GM19239 (cell line): ENCODE data around the gene TNS3.
"Not testable (repeated sequence)": the region's sequence is repeated elsewhere in the genome, so short reads cannot be mapped to it uniquely, and the experiment has no call there.

Source experiments
- DNase-seq: peaks from one replicate; pipeline ENCODE4 v3.0.0; 2011; ENCODE audit warnings: low spot score; ENCODE audit not compliant: insufficient read length
- FAIRE-seq: peaks from 2 replicates; lab custom pipeline; 2011; peaks lifted over from hg19 to GRCh38; lab: Jason Lieb, UNC

TNS3 gene

DNA sequence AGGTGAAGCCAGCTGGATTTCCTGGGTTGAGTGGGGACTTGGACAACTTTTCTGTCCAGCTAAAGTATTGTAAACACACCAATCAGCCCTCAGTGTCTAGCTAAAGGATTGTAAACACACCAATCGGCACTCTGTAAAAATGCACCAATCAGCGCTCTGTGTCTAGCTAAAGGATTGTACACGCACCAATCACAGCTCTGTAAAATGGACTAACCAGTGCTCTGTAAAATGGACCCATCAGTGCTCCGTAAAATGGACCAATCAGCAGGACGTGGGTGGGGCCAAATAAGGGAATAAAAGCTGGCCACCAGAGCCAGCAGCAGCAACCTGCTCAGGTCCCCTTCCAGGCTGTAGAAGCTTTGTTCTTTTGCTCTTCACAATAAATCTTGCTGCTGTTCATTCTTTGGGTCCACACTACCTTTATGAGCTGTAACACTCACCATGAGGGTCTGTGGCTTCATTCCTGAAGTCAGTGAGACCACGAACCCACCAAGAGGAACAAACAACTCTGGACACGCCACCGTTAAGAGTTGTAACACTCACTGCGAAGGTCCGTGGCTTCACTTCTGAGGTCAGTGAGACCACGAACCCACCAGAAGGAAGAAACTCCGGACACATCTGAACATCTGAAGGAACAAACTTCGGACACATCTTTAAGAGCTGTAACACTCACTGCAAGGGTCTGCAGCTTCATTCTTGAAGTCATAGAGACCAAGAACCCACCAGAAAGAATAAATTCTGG is 21.8 kb upstream of the TNS3 start:
- DNase-seq, FAIRE-seq: not testable (repeated sequence)

DNA sequence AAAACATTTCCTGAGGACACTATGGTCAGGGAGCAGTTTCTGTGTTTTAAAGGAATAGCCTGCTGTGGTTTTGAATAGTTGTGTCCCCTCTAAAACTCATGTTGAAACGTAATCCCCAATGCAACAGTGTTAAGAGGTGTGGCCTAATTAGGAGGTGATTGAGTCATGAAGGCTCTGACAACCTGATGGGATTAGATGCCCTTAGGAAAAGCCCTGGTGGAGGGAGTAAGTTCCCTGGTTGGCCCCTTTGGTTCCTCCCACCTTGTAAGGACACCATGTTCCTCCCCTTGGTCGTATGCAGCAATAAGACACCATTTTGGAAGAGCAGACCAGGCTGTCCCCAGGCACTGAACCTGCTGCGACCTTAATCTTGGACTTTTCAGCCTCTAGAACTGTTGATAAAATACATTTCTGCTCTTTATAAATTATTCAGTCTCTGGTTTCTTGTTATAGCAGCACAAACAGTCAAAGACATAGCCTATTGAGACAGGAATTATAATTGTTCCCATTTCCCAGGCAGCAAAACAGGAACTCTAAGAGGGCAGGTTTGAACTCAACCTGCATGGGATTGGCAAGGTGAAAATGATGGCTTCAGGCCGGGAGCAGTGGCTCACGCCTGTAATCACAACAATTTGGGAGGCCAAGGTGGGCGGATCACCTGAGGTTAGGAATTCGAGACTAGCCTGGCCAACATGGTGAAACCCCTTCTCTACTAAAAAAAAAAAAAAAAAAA is 20.5 kb upstream of the TNS3 start:
- DNase-seq (no peak), FAIRE-seq (no peak)

GRCh38 chr7:47601881-47602249 is 20.0 kb upstream of the TNS3 start:
- no peak for FAIRE-seq
- DNase-seq = no peak

GRCh38 chr7:47601119-47601880 is 19.4 kb upstream of the TNS3 start:
- no peak for DNase-seq
- no peak for FAIRE-seq

- FAIRE-seq = no peak
- no peak for DNase-seq
These were observed 18.5 kb upstream of the TNS3 start for GRCh38 chr7:47600199-47601118.

DNA sequence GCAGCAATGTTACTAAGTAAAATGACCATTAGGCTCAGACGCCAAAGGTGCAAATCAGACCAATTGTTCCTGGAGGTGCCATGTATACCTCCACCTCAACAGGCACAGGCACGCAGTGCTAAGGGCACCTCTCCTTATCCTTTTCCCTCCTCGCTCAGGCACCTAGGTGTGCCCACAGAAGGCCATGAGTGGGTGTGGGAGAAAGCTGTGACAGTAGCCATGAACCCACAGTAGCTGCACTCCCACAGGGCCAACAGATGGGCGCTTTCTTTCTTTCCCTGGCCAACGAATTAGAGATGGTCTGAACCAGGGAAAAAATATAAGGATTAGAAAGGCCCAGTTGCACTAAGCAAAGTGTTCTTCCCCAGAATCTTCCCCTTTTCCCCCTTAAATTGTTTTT is 15.5 kb upstream of the TNS3 start:
- FAIRE-seq (no peak), DNase-seq (no peak)

- DNase-seq (no peak), FAIRE-seq (no peak)
These were observed 14.7 kb upstream of the TNS3 start for GRCh38 chr7:47596502-47597202.

- no peak for FAIRE-seq
- no peak for DNase-seq
These were observed 12.5 kb upstream of the TNS3 start for GRCh38 chr7:47594406-47594805.

GRCh38 chr7:47591655-47592572 is 10.0 kb upstream of the TNS3 start:
- FAIRE-seq = no peak

GRCh38 chr7:47591089-47591654 is 9.3 kb upstream of the TNS3 start:
- FAIRE-seq = no peak
- no peak for DNase-seq

More at GRCh38 chr7:47591655-47592572, 10.0 kb upstream of the TNS3 start:
- no peak for DNase-seq

GRCh38 chr7:47590215-47590614 is 8.3 kb upstream of the TNS3 start:
- not testable (repeated sequence) for FAIRE-seq

DNA sequence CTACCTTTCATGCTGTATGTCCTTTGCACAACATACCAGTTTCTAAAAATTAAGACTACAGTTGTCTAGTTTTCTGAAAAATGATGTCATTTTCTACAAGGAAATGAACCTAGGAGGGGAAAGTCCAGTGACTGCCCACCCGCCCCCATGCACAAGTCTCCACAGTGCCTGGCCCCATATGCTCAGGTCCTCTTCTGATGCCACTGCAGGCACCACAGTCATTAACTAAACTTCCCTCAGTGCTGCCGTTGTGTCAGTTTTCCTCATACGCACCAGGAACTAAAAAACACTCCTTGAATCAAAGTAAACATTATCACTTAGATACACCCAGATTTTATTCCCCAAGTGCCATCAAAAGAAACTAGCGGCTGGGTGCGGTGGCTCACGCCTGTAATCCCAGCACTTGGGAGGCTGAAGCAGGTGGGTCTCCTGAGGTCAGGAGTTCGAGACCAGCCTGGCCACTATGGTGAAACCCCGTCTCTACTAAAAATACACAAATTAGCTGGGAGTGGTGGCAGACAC is 6.9 kb upstream of the TNS3 start:
- no peak for DNase-seq
- FAIRE-seq = no peak

More at GRCh38 chr7:47590215-47590614, 8.3 kb upstream of the TNS3 start:
- DNase-seq = not testable (repeated sequence)

GRCh38 chr7:47587976-47588375 is 6.1 kb upstream of the TNS3 start:
- DNase-seq = no peak
- FAIRE-seq = no peak

- FAIRE-seq (no peak), DNase-seq (no peak)
These were observed 5.4 kb upstream of the TNS3 start for GRCh38 chr7:47587351-47587750.

DNA sequence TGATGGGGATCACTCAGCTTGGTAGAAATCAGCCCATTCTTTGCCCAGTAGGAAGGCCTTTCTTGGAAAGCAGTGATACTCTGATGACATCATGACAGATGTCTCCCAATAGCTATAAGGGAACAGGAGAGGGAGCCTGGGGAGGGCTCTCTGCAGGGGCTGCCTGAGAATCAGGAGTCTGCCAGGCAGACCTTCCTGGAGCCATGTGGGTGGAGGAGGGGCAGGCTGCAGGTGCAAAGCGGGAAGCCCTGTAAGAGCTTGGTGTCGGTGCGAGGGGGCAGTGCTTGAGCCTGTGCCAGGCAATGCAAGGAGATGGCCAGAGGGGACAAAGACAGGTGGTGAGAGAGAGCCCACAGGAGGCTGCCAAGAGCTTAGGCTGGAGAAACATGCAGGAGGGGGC is 5.0 kb upstream of the TNS3 start:
- DNase-seq (no peak), FAIRE-seq (no peak)

GRCh38 chr7:47586161-47586670 is 4.3 kb upstream of the TNS3 start:
- not testable (repeated sequence) for DNase-seq, FAIRE-seq

DNA sequence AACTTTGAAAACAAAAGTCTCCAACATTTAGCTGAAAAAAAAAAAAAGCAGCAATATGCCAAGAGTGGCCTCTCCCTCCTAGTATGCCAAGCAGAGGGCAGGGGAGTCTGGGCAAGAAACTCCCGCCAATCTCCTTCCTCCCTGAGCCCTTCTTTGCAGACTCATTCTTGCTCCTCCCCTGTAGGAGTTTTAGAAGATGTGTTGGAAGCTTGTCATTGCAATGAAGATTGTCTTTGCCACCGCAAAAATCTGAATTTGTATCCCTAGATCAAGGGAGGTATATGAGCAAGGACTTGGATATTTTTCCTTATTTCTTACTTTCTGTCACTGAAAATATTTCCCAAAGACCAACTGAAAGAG is 2.6 kb upstream of the TNS3 start:
- FAIRE-seq = no peak
- DNase-seq = no peak
